GM08714 (cell line): ENCODE measurements around the gene CPLANE2.
"Not testable (repeated sequence)": the region's sequence is repeated elsewhere in the genome, so short reads cannot be mapped to it uniquely, and the experiment has no call there.

Experiments
- H3K4me3 ChIP-seq: fragments of 200-500 bp; sonication (Bioruptor generic); 2 replicates; pipeline ENCODE4 v1.5.1; 2014; ENCODE audit warnings: mild to moderate bottlenecking, low read length, inconsistent platforms
- ZNF274 ChIP-seq: IDR thresholded peaks from 2 replicates; pipeline ENCODE4 v1.6.1; 2012; ENCODE audit warnings: mild to moderate bottlenecking, low read depth, low read length

Gene CPLANE2

GRCh38 chr1:16199700-16200099 lies 37.3 kb downstream of the CPLANE2 start:
- TF ChIP-seq ZNF274 = no peak

GRCh38 chr1:16199157-16199501 lies 37.9 kb downstream of the CPLANE2 start:
- no peak overlapping the region for H3K4me3 ChIP-seq
- no peak for TF ChIP-seq ZNF274

More at GRCh38 chr1:16199700-16200099, 37.3 kb downstream of the CPLANE2 start:
- H3K4me3 ChIP-seq = no peak overlapping the region

GRCh38 chr1:16198444-16199156 lies 38.4 kb downstream of the CPLANE2 start:
- H3K4me3 ChIP-seq = no peak overlapping the region
- no peak for TF ChIP-seq ZNF274

GRCh38 chr1:16196874-16197273 lies 40.1 kb downstream of the CPLANE2 start:
- TF ChIP-seq ZNF274 = no peak
- no peak overlapping the region for H3K4me3 ChIP-seq

GRCh38 chr1:16196139-16196538 lies 40.8 kb downstream of the CPLANE2 start:
- H3K4me3 ChIP-seq = not testable (repeated sequence)

- TF ChIP-seq ZNF274 = no peak
- no peak overlapping the region for H3K4me3 ChIP-seq
Observed at GRCh38 chr1:16195518-16195905, 41.5 kb downstream of the CPLANE2 start.

GRCh38 chr1:16191916-16192546 lies 45.0 kb downstream of the CPLANE2 start:
- no peak for TF ChIP-seq ZNF274
- no peak overlapping the region for H3K4me3 ChIP-seq

- no peak for TF ChIP-seq ZNF274
- H3K4me3 ChIP-seq = no peak overlapping the region
Observed at GRCh38 chr1:16191309-16191708, 45.7 kb downstream of the CPLANE2 start.

- H3K4me3 ChIP-seq = no peak overlapping the region
- TF ChIP-seq ZNF274 = no peak
Observed at GRCh38 chr1:16189921-16190621, 46.9 kb downstream of the CPLANE2 start.

- H3K4me3 ChIP-seq = no peak overlapping the region
- TF ChIP-seq ZNF274 = no peak
Observed at GRCh38 chr1:16189003-16189402, 48.0 kb downstream of the CPLANE2 start.

- no peak for TF ChIP-seq ZNF274
- H3K4me3 ChIP-seq = no peak overlapping the region
Observed at GRCh38 chr1:16187748-16188401, 49.1 kb downstream of the CPLANE2 start.

- no peak for TF ChIP-seq ZNF274
Observed at GRCh38 chr1:16186655-16187235, 50.2 kb downstream of the CPLANE2 start.

GRCh38 chr1:16184557-16185303 lies 52.3 kb downstream of the CPLANE2 start:
- no peak for TF ChIP-seq ZNF274
- no peak overlapping the region for H3K4me3 ChIP-seq

More at GRCh38 chr1:16186655-16187235, 50.2 kb downstream of the CPLANE2 start:
- no peak overlapping the region for H3K4me3 ChIP-seq

- no peak for TF ChIP-seq ZNF274
- no peak overlapping the region for H3K4me3 ChIP-seq
Observed at GRCh38 chr1:16183765-16184556, 53.0 kb downstream of the CPLANE2 start.
